Right renal cortex interstitium (tissue), 3 donors: ENCODE measurements around the gene SMIM23. TPM values are rescaled to one million over a fixed set of nuclear protein-coding genes. Genes with fewer than 3 reads are reported as not detected.
"Not testable (repeated sequence)": the region's sequence is repeated elsewhere in the genome, so short reads cannot be mapped to it uniquely, and the experiment has no call there.

ENCODE experiments used
- DNase-seq, 3 donors: peaks; one replicate each; pipeline ENCODE4 v3.0.0-alpha.2; 2013; ENCODE audit warnings: low read depth in 3 of 3, low spot score in 2 of 3
- polyA plus RNA-seq, 3 donors: library from polyadenylated mRNA; unstranded; fragments of 120-200 nt; gene quantifications; one replicate each; pipeline ENCODE4 v1.2.1, GENCODE V29; 2013; ENCODE audit not compliant: insufficient read length in 3 of 3

The SMIM23 gene
- polyA plus RNA-seq, 3 donors, result not detected

- no peak for DNase-seq
Measured at GRCh38 chr5:171771856-171772255, 13.8 kb upstream of the SMIM23 start.

- no peak for DNase-seq
Measured at GRCh38 chr5:171773106-171773505, 12.5 kb upstream of the SMIM23 start.

- DNase-seq, result no peak
Measured at GRCh38 chr5:171774418-171774817, 11.2 kb upstream of the SMIM23 start.

GRCh38 chr5:171776213-171776612 is 9.4 kb upstream of the SMIM23 start:
- no peak for DNase-seq

- DNase-seq, result peak in 1 of 3 donors; percentile 17
Measured at GRCh38 chr5:171776770-171777759, 8.6 kb upstream of the SMIM23 start.

GRCh38 chr5:171781744-171782143 is 3.9 kb upstream of the SMIM23 start:
- not testable (repeated sequence) for DNase-seq

GRCh38 chr5:171782332-171782966 is 3.2 kb upstream of the SMIM23 start:
- DNase-seq, result no peak

GRCh38 chr5:171783051-171783450 is 2.6 kb upstream of the SMIM23 start:
- no peak for DNase-seq

- no peak for DNase-seq
Measured at GRCh38 chr5:171789353-171789752, 3.7 kb downstream of the SMIM23 start.

- DNase-seq, result no peak
Measured at GRCh38 chr5:171790408-171790807, 4.8 kb downstream of the SMIM23 start.

- no peak for DNase-seq
Measured at GRCh38 chr5:171794470-171794960, 8.9 kb downstream of the SMIM23 start.

GRCh38 chr5:171795381-171795780 is 9.8 kb downstream of the SMIM23 start:
- DNase-seq, result no peak

- DNase-seq, result no peak
Measured at GRCh38 chr5:171796436-171796835, 10.8 kb downstream of the SMIM23 start.

GRCh38 chr5:171797543-171797942 is 11.9 kb downstream of the SMIM23 start:
- no peak for DNase-seq

- no peak for DNase-seq
Measured at GRCh38 chr5:171798418-171798817, 12.8 kb downstream of the SMIM23 start.

GRCh38 chr5:171801839-171802238 is 16.2 kb downstream of the SMIM23 start:
- DNase-seq, result no peak

- no peak for DNase-seq
Measured at GRCh38 chr5:171805746-171806145, 20.1 kb downstream of the SMIM23 start.

GRCh38 chr5:171806976-171807747 is 21.5 kb downstream of the SMIM23 start:
- no peak for DNase-seq

GRCh38 chr5:171808453-171808852 is 22.8 kb downstream of the SMIM23 start:
- no peak for DNase-seq

GRCh38 chr5:171808951-171809350 is 23.3 kb downstream of the SMIM23 start:
- DNase-seq, result no peak

GRCh38 chr5:171810227-171810626 is 24.6 kb downstream of the SMIM23 start:
- DNase-seq, result peak in 1 of 3 donors; percentile 35
